ENCODE measurements around the gene OR5J2. TPM values are rescaled to one million over a fixed set of nuclear protein-coding genes. Genes with fewer than 3 reads are reported as not detected.
"Not testable (repeated sequence)": the region's sequence is repeated elsewhere in the genome, so short reads cannot be mapped to it uniquely, and the experiment has no call there.

OR5J2 gene
- total and polyA plus RNA-seq, 2 of the 4 experiments (the other 2 are of a cell fraction), result not detected

DNA sequence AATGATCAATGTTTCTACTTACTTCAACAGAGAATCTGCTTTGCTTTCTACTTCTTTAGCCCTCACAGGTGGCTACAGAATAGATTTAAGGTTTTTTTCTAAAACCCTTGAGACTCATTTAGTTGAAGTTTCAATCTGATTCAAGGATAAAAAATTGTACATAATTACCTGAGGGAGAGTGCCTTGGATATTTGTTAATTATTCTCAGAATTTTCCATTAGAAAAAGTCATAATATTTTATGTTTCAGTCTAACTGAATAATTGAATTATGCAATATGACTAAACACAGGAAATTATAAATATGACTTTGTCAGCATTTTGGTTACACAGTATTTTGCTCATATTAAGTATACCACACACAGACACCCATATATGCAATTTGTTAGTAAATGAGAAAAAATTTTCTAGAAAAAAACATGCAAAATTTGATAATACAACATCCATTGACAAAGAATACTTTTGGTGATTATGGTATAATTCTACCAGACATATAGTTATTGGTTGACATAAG lies 36.2 kb upstream of the OR5J2 start, which contains the start of gene OR8J3:
TSS of gene OR8J3 (minus strand) at position 51 of the 511 bp plus-strand sequence. CDS start 2,483 bp downstream, outside the sequence.
- Histone ChIP-seq H3K36me3 (ENCODE audit: control insufficient read depth, insufficient read depth, low read length) (no peaks in the 10 kb centered on the region), H3K4me1 (ENCODE audit: control insufficient read depth, insufficient read depth, low read length) (no peaks in the 10 kb centered on the region), H3K56ac (ENCODE audit: extremely low read depth, insufficient read depth, low read length) (no peak within 1 kb of the TSS), H3K27ac (ENCODE audit: insufficient read depth, low read length) (no peak within 1 kb of the TSS), H3K4me2 (ENCODE audit: low read depth, low read length) (no peak within 1 kb of the TSS), H2AFZ (replicated peaks; ENCODE audit: low read length, poor library complexity) (no peak within 1 kb of the TSS), H2AK9ac (replicated peaks; ENCODE audit: low read depth, low read length, poor library complexity) (no peak within 1 kb of the TSS), H3K27me3 (ENCODE audit: control insufficient read depth, insufficient read depth, low read length) (no peaks in the 10 kb centered on the region), H3K18ac (ENCODE audit: low read depth, low read length) (no peak within 1 kb of the TSS), H4K5ac (ENCODE audit: low read depth, low read length) (no peak within 1 kb of the TSS), H3K14ac (replicated peaks; ENCODE audit: low read depth, low read length) (no peak within 1 kb of the TSS), H2AK5ac (ENCODE audit: low read depth, low read length) (no peak within 1 kb of the TSS), H3K9me1 (ENCODE audit: insufficient read depth, low read length) (no peaks in the 10 kb centered on the region), H2BK120ac (ENCODE audit: low read depth, low read length) (no peak within 1 kb of the TSS), H4K8ac (ENCODE audit: low read depth in 2 of 2, low read length in 2 of 2) (no peak within 1 kb of the TSS), H2BK5ac (ENCODE audit: low read depth, low read length, poor library complexity, severe bottlenecking) (no peak within 1 kb of the TSS), H2BK20ac (ENCODE audit: low read depth, low read length) (no peak within 1 kb of the TSS), H3K9ac (ENCODE audit: low read depth, low read length) (no peak within 1 kb of the TSS), H3K4me3 (ENCODE audit: insufficient read depth, low read depth, low read length) (no peak within 1 kb of the TSS), H3K79me1 (ENCODE audit: low read depth in 1 of 2, low read length in 2 of 2) (no peaks in the 10 kb centered on the region), H4K91ac (ENCODE audit: insufficient read depth, low read depth, low read length) (no peak within 1 kb of the TSS), H4K20me1 (ENCODE audit: insufficient read depth, low read length) (no peaks in the 10 kb centered on the region), H3K23ac (ENCODE audit: low read depth, low read length) (no peak within 1 kb of the TSS), H3K4ac (ENCODE audit: low read depth, low read length) (no peak within 1 kb of the TSS), H3K9me3 (ENCODE audit: control insufficient read depth, insufficient read depth, low read length) (no peaks in the 10 kb centered on the region), H2BK15ac (ENCODE audit: low read depth, low read length) (no peak within 1 kb of the TSS)
- intact Hi-C loops (cut with micrococcal nuclease), result no loop called here
- ChIA-PET POLR2A (ENCODE audit: unreplicated experiment) (no interaction called here), CTCF (no interaction called here)
- no TSS peak for BruUV-seq (replicated peaks)
- dilution Hi-C loops (cut with HindIII; ENCODE audit: low sequenced_read_pairs, unreplicated experiment), result no loop called here
- no peak for DNase-seq
- in situ Hi-C loops (cut with MboI; ENCODE audit: low sequenced_read_pairs), result no loop called here
- no peak for ATAC-seq (ENCODE audit: low read depth)
- TF ChIP-seq CHD1 (IDR thresholded peaks at IDR 0.05; ENCODE audit: low read depth, low read length), result no peak
- peak; percentile 54 for TF ChIP-seq MAFK (IDR thresholded peaks at IDR 0.05; ENCODE audit: low read depth, low read length)

DNA sequence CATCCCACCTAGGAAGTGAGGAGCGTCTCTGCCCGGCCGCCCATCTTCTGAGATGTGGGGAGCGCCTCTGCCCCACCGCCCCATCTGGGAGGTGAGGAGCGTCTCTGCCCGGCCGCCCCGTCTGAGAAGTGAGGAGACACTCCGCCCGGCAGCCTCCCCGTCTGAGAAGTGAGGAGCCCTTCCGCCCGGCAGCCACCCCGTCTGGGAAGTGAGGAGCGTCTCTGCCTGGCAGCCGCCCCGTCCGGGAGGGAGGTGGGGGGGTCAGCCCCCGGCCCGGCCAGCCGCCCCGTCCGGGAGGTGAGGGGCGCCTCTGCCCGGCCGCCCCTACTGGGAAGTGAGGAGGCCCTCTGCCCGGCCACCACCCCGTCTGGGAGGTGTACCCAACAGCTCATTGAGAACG lies 32.7 kb upstream of the OR5J2 start:
- intact Hi-C loops (cut with micrococcal nuclease); H3K9me3 ChIP-seq (ENCODE audit: control insufficient read depth, insufficient read depth, low read length); POLR2A ChIA-PET (ENCODE audit: unreplicated experiment): not testable (repeated sequence)

More for the DNA sequence above, 32.7 kb upstream of the OR5J2 start:
- in situ Hi-C loops (cut with MboI; ENCODE audit: low sequenced_read_pairs); ATAC-seq (ENCODE audit: low read depth); H3K56ac ChIP-seq (ENCODE audit: extremely low read depth, insufficient read depth, low read length); H2BK20ac ChIP-seq (ENCODE audit: low read depth, low read length); H2AK5ac ChIP-seq (ENCODE audit: low read depth, low read length); H2BK5ac ChIP-seq (ENCODE audit: low read depth, low read length, poor library complexity, severe bottlenecking); H2BK120ac ChIP-seq (ENCODE audit: low read depth, low read length); H3K79me1 ChIP-seq (ENCODE audit: low read depth in 1 of 2, low read length in 2 of 2); CTCF ChIA-PET; H3K4me2 ChIP-seq (ENCODE audit: low read depth, low read length); H3K36me3 ChIP-seq (ENCODE audit: control insufficient read depth, insufficient read depth, low read length); H4K91ac ChIP-seq (ENCODE audit: insufficient read depth, low read depth, low read length); H3K9ac ChIP-seq (ENCODE audit: low read depth, low read length); H3K18ac ChIP-seq (ENCODE audit: low read depth, low read length); H4K8ac ChIP-seq (ENCODE audit: low read depth in 2 of 2, low read length in 2 of 2); H3K4me3 ChIP-seq (ENCODE audit: insufficient read depth, low read depth, low read length); H3K9me1 ChIP-seq (ENCODE audit: insufficient read depth, low read length); H3K4me1 ChIP-seq (ENCODE audit: control insufficient read depth, insufficient read depth, low read length); H2BK15ac ChIP-seq (ENCODE audit: low read depth, low read length); H3K27me3 ChIP-seq (ENCODE audit: control insufficient read depth, insufficient read depth, low read length); H4K20me1 ChIP-seq (ENCODE audit: insufficient read depth, low read length); H3K23ac ChIP-seq (ENCODE audit: low read depth, low read length); H3K4ac ChIP-seq (ENCODE audit: low read depth, low read length); H3K27ac ChIP-seq (ENCODE audit: insufficient read depth, low read length); BruUV-seq (replicated peaks); H4K5ac ChIP-seq (ENCODE audit: low read depth, low read length); dilution Hi-C loops (cut with HindIII; ENCODE audit: low sequenced_read_pairs, unreplicated experiment); H3K14ac ChIP-seq (replicated peaks; ENCODE audit: low read depth, low read length); DNase-seq; H2AK9ac ChIP-seq (replicated peaks; ENCODE audit: low read depth, low read length, poor library complexity); H2AFZ ChIP-seq (replicated peaks; ENCODE audit: low read length, poor library complexity): not testable (repeated sequence)
- no CpG with 5 or more reads among the region's 30 CpGs for WGBS, 2 experiments (ENCODE audit: extremely low coverage in 2 of 2, insufficient read length in 1 of 2)

Data from IMR-90 (cell line).